Stimulated activated CD4-positive, alpha-beta T cell treated with anti-CD3 and anti-CD28 coated beads, Interleukin-1b, Interleukin-23, amount 100 ng/mL, for 1 hour (primary cell): ENCODE data around the gene CHCHD1.
"Not testable (repeated sequence)": the region's sequence is repeated elsewhere in the genome, so short reads cannot be mapped to it uniquely, and the experiment has no call there.

Source experiments
- DNase-seq, 2 donors: peaks; one replicate each; pipeline ENCODE4 v3.0.0-alpha.2; 2020; ENCODE audit warnings: low read depth in 2 of 2

Gene CHCHD1

DNA sequence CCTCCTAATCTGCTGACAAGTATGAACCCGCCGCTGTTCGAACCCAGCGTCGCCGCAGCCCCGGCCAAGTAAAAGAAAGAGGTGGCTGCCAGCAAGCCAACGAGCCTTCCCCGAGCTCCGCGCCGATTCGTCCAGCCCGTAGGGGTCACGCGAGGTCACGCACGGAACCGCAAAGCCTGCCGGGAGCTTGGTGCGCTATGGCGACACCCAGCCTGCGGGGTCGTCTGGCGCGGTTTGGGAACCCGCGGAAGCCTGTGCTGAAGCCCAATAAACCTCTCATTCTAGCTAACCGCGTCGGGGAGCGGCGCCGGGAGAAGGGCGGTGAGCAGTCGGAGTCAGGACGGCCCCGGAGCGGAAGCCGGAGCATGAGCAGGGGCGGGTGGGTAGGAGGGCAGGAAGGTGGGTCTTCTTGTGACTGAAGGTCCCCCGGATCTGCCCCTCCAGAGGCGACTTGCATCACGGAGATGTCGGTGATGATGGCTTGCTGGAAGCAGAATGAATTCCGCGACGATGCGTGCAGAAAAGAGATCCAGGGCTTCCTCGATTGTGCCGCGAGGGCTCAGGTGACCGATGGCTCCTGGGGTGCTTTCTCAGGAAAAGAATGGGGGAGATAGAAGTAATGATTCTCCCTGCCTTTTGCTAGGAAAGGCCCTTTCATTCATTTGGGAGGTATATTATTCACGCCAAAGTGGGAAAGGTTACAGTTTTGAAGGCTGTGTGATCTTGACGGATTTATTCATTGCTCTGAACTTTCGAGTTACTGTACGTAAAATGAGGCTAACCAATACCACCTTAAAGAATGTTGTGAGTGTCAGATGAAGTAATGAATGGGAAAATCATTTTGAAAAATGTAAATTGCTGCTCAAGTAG is at the start of gene CHCHD1:
Gene CHCHD1 (plus strand): TSS at position 170 of the 870 bp plus-strand sequence. CDS start 28 bp downstream, at position 198.
- peak; percentile 67 to 77 for DNase-seq

DNA sequence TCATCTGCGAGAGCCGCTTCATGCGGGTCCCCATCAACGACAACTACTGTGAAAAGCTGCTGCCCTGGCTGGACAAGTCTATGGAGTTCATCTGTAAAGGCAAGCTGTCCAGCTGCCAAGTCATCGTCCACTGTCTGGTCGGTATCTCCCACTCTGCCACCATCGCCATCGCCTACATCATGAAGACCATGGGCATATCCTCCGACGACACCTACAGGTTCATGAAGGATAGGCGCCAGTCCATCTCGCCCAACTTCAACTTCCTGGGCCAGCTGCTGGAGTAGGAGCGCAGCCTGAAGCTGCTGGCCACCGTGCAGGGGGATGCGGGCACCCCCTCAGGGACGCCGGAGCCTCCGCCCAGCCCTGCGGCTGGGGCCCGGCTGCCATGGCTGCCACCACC is 49.4 kb upstream of the CHCHD1 start:
- no peak for DNase-seq

DNA sequence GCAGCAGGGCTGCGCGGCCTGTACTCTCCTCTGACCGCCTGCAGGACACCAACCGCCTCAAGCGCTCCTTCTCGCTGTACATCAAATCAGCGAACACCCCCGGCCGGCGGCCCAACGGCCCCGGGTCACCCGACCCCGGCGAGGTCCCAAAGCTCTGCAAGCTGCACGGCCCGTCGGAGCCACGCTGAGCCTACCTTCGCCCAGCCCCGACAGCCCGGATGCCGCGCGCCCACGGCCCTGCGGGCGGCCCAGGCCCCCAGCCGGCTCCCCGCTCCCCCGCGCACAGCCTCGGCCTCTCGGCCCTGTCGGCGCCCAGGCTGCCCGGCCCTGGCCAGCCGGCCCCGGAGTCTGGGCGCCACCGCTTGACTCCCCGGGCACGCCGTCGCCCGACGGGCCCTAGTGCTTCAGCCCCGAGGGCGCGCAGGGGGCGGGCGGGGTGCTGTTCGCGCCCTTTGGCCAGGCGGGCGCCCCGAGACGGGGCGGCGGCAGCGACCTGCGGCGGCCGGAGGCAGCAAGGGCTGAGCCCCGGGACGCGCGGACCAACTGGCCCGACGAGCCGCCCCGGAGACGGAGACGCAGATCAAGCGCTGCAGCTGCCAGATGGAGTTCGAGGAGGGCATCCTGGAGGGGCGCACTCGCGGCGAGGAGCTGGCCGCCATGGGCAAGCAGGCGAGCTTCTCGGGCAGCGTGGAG is 48.8 kb upstream of the CHCHD1 start:
- DNase-seq: no peak

GRCh38 chr10:73734028-73734720 is 47.7 kb upstream of the CHCHD1 start:
- no peak for DNase-seq

DNA sequence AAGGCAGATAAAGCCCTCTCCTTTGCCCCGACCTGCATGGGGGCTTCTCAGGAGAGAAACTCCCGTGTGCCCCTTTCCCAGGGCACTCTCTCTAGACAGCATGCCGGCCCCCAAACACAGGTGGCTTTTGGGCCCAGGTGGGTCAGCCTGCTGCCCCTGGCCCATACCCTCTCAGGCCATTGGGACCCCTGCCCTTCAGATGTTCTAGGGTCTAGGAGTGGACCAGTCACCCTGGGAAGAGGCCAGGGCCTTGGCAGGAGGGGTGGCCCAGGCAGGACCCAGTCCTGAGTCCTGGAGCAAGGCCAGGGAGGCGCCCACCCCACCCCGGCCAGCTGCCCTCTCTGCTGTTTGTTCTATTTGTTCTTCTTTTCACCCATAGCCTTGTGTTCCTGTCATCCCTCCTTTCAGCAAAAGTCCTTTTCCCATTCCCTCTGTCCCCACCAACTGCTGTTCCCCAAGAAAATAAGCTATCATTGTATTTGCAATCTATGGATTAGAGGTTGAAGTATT is 47.0 kb upstream of the CHCHD1 start:
- no peak for DNase-seq

GRCh38 chr10:73740501-73741254 is 41.2 kb upstream of the CHCHD1 start:
- DNase-seq: not testable (repeated sequence)

DNA sequence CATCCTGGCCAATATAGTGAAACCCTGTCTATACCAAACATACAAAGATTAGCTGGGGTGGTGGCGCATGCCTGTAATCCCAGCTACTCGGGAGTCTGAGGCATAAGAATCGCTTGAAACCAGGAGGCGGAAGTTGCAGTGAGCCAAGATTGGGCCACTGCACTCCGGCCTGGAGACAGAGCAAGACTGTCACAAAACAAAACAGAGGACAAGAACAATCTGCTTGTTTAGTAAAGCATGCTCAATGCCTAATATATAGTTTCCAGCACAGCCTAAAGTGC is 39.5 kb upstream of the CHCHD1 start:
- no peak for DNase-seq

- no peak for DNase-seq
Observed at GRCh38 chr10:73743327-73743904, 38.4 kb upstream of the CHCHD1 start.

- DNase-seq: peak; percentile 86 to 87
Observed at GRCh38 chr10:73743905-73744663, 37.8 kb upstream of the CHCHD1 start, which contains the start of gene SEC24C. Gene SEC24C (plus strand): TSS chr10:73744372. CDS start chr10:73746833, 2,461 bp downstream.

- DNase-seq: peak in 1 of 2 donors; percentile 40
Observed at GRCh38 chr10:73744664-73744975, 37.2 kb upstream of the CHCHD1 start.

DNA sequence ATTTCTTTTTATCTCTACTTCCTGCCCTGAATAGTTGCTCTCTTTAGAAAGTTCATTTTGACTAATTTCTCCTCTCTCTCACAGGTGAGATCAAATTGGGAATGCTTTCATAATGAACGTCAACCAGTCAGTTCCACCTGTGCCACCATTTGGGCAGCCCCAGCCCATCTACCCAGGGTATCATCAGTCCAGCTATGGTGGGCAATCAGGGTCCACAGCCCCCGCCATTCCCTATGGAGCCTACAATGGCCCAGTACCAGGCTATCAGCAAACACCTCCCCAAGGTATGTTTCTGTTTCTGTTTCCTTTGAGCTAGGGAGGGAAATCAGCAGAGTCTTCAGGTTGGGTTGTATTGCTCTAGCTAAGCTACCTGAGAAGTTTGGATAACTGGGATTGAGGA is 35.1 kb upstream of the CHCHD1 start:
- DNase-seq: no peak

GRCh38 chr10:73750819-73751218 is 31.0 kb upstream of the CHCHD1 start:
- no peak for DNase-seq

DNA sequence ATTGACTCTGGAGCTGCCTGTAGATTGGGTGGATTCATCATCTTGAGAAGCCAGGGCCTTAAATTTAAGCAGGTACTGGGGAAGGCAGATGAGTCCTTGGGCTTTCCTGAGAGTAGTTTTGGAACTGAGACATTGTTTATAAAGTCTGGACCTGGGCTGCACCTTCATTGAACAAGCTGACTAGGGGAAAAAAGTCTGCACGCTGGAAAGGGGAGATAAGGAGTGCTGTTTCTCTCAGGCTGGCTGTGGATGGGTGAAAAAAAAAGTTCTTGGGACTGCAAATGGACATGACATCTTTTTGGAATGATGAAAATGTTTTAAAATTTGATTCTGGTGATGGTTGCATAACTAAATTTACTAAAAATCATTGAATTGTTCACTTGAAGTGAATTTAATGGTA is 25.7 kb upstream of the CHCHD1 start:
- no peak for DNase-seq

DNA sequence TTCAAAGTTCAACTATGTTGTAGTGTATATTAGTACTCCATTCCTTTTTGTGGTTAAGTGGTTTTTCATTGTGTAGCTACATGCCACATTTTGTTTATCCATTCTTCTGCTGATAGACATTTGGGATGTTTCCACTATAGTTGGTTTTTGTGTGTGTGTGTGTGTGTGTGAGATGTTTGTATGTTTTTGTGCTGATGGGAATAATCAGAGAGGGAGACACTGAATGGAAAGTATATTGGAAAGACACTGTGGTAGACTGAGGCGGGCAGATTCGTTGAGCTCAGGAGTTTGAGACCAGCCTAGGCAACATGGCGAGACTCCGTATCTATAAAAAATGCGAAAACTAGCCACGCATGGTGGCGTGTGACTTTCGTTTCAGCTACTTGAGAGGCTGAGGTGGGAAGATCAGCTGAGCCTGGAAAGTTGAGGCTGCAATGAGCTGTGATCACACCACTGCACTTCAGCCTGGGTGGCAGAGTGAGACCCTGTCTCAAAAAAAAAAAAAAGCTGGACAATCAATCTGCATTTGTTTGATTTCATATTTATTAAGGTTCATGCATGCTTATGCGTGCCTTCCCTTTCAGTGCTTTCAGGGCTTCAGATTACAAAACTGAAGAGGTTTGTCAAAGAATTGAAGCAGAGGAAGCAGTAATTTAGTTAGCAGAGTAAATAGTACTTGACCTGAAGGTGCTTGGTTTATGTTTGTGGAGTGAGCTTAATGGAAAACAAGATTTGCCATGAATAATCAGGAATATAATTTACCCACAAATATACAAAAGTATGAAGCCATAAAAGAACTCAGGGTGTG is 22.9 kb upstream of the CHCHD1 start:
- DNase-seq: no peak

- no peak for DNase-seq
Observed at GRCh38 chr10:73759512-73760115, 22.2 kb upstream of the CHCHD1 start.

DNA sequence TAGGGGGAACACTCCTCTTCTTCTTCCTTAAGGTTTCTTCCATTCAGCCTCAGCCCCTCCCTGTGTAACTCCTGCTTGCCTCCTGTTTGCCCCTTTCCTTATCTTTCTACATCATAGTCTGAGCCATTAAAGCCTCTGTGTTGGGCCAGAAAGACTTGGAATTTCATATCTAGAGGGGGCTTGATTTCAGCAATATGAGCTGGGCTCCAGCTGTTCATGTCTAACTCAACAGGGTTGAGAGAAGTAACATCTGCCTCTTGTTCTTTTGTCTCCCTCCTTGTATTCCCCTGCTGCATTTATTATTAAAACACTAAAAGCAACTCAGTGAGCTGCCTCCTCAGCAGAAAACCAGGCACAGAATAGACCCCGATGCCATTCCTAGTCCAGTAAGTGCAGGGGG is 20.1 kb upstream of the CHCHD1 start:
- no peak for DNase-seq

GRCh38 chr10:73762915-73763314 is 18.9 kb upstream of the CHCHD1 start:
- DNase-seq: no peak

- DNase-seq: no peak
Observed at GRCh38 chr10:73763343-73763742, 18.5 kb upstream of the CHCHD1 start.

GRCh38 chr10:73765066-73765465 is 16.8 kb upstream of the CHCHD1 start:
- no peak for DNase-seq
